Caco-2 (cell line): ENCODE measurements around the gene SEZ6L2. TPM values are rescaled to one million over a fixed set of nuclear protein-coding genes. Genes with fewer than 3 reads are reported as not detected.

ENCODE experiments used
- BruUV-seq: library from RNA; stranded (reverse); fragments of 400-500 nt; replicated peaks from 2 replicates; lab custom pipeline; 2021; lab: Mats Ljungman, UMichigan
- CTCF ChIA-PET: fragments of 300-600 bp; sonication (Branson Sonifier 250); formaldehyde crosslinking; loops from one replicate; lab custom pipeline; 2022; ENCODE audit warnings: antibody characterized with exemption; lab: Charles Lee
- POLR2A ChIA-PET: fragments of 300-600 bp; sonication (Branson Sonifier 250); formaldehyde crosslinking; loops from one replicate; lab custom pipeline; 2022; ENCODE audit warnings: antibody characterized with exemption; lab: Charles Lee
- DNase-seq, 2 experiments: peaks; one replicate each; pipeline versions ENCODE4 v3.0.0 to v3.0.0-alpha.2; 2020 to 2022
- H3K27me3 ChIP-seq: replicated peaks from 2 replicates; pipeline ENCODE4 v1.6.0; 2011; ENCODE audit warnings: low read length; ENCODE audit not compliant: control insufficient read depth, insufficient read depth
- H3K36me3 ChIP-seq: 2 replicates; pipeline ENCODE4 v1.5.1; 2011; ENCODE audit warnings: low read length; ENCODE audit not compliant: control insufficient read depth, insufficient read depth
- H3K4me1 ChIP-seq: fragments of 250-450 bp; sonication (Bioruptor Pico); 2 replicates; pipeline ENCODE4 v1.5.1; 2020; ENCODE audit warnings: mild to moderate bottlenecking
- H3K4me3 ChIP-seq: 2 replicates; pipeline ENCODE4 v1.5.1; 2011; ENCODE audit warnings: low read depth, mild to moderate bottlenecking, control low read depth, low read length
- H3K9me3 ChIP-seq: fragments of 250-450 bp; sonication (Bioruptor Pico); 2 replicates; pipeline ENCODE4 v1.5.1; 2020; ENCODE audit warnings: mild to moderate bottlenecking, moderate library complexity
- H3K27ac Mint-ChIP-seq: one replicate; pipeline ENCODE4 v1.8.0; 2022; ENCODE audit warnings: mixed read lengths; ENCODE audit not compliant: unreplicated experiment
- H3K27me3 Mint-ChIP-seq: one replicate; pipeline ENCODE4 v1.8.0; 2022; ENCODE audit warnings: mixed read lengths; ENCODE audit not compliant: insufficient read depth, unreplicated experiment
- H3K36me3 Mint-ChIP-seq: one replicate; pipeline ENCODE4 v1.8.0; 2022; ENCODE audit warnings: mild to moderate bottlenecking, mixed read lengths; ENCODE audit not compliant: insufficient read depth, unreplicated experiment
- H3K4me1 Mint-ChIP-seq: one replicate; pipeline ENCODE4 v1.8.0; 2022; ENCODE audit warnings: low read depth, mixed read lengths; ENCODE audit not compliant: unreplicated experiment
- H3K4me3 Mint-ChIP-seq: one replicate; pipeline ENCODE4 v1.8.0; 2022; ENCODE audit warnings: mild to moderate bottlenecking, moderate library complexity, mixed read lengths; ENCODE audit not compliant: unreplicated experiment
- H3K9me3 Mint-ChIP-seq: one replicate; pipeline ENCODE4 v1.8.0; 2022; ENCODE audit warnings: mixed read lengths; ENCODE audit not compliant: unreplicated experiment
- intact Hi-C: fragments of 100-400 bp; cut with micrococcal nuclease; formaldehyde crosslinking; loops from one replicate; pipeline ENCODE4 v1.10.0; 2022; ENCODE audit not compliant: unreplicated experiment
- total RNA-seq: library from RNA; stranded (reverse); gene quantifications from 2 replicates; pipeline ENCODE4 v1.2.3, GENCODE V29; 2022
- TF ChIP-seq, protein P1 (sequence below), 2 experiments: fragments of 200-600 bp in 1 of 2; IDR thresholded peaks; 1 replicate in 1 of 2; 2 replicates in 1 of 2; pipeline versions ENCODE4 v1.5.1 to v1.8.0; 2011 to 2022; ENCODE audit warnings: antibody characterized with exemption in 1 of 2, control low read depth in 1 of 2, inconsistent platforms in 1 of 2, low read depth in 1 of 2, low read length in 1 of 2, mild to moderate bottlenecking in 1 of 2, moderate library complexity in 1 of 2; ENCODE audit not compliant: insufficient read depth in 1 of 2, severe bottlenecking in 1 of 2, unreplicated experiment in 1 of 2

SEZ6L2 gene
- total RNA-seq, 1 experiment from 2014 or later, result 24.1 TPM

DNA sequence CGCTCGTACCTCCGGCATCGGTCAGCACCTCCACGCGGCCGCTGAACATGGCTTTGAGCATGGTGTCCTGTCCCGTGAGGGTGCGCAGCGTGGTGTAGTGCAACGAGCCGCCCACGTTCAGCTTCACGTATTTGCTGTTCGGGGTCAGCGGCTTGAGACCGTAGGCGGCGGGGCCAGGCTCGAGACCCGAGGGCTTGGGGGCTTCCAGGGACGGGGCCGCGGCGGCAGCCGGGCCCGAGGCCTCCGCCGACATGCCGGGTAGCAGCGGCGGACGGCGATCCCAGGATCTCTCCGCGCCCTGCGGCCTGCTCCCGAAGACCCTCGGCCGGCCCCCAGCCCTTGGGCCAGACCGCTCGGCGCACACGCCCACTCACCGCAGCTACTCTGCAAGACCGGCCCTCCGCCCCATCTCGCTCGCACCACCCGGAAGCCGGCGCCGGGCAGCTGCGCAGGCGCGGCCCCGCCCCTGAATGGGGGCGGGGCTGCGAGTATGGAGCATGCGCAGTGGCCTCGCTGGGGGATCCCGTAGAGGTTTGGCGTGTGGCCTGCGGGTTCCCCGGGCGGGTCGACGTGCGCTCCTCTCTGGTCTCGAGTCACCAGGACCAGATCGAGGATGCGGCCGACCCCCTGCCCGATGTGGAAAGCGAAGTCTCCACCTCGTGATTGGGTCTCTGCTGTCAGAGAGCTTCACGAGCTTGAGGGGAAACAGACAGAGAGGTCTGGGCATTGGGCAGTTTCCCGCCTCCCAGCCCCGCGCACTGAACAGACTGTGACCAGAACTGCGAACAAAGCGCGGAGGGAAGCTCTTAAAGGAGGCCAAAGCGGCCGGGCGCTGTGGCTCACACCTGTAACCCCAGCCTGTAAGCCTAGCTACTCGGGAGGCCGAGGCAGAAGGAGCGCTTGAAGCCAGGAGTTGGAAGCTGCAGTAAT lies 26.7 kb upstream of the SEZ6L2 start, which contains the start of gene KCTD13:
Gene KCTD13 (minus strand): TSS at position 446 of the 930 bp plus-strand sequence. CDS start 193 bp downstream, at position 253.
- H3K9me3 ChIP-seq, result no peaks in the 10 kb centered on the region
- CTCF ChIA-PET, result interaction anchor here (0.6 to 2.1 kb wide), 9 partner anchors 9 to 165 kb away, joined by 3 to 13 read pairs (median 7); partner anchors contain the start of genes SEZ6L2, TAOK2 and TMEM219
- Mint-ChIP-seq H3K27ac (peak within 1 kb of the TSS; percentile 89), H3K36me3 (peaks cover 21% of the 10 kb centered on the region), H3K27me3 (no peaks in the 10 kb centered on the region), H3K9me3 (no peaks in the 10 kb centered on the region), H3K4me3 (peak within 1 kb of the TSS; percentile 94), H3K4me1 (peaks cover 23% of the 10 kb centered on the region)
- peaks cover 15% of the 10 kb centered on the region for H3K4me1 ChIP-seq
- DNase-seq, result peak; percentile 82 to 93
- no peaks in the 10 kb centered on the region for H3K27me3 ChIP-seq
- BruUV-seq, result no TSS peak
- POLR2A ChIA-PET, result interaction anchor here (0.5 to 2.3 kb wide), 10 partner anchors 8 to 755 kb away, joined by 3 to 18 read pairs (median 7); partner anchors contain the start of genes ASPHD1, HIRIP3, TAOK2 and TMEM219
- H3K4me3 ChIP-seq, result peak within 1 kb of the TSS; percentile 97
- intact Hi-C loops, result loop anchor here (1.0 to 2.0 kb wide), 3 partner anchors 37 to 63 kb away; partner anchors contain the start of genes CDIPT, TAOK2 and TMEM219
- peaks cover 4% of the 10 kb centered on the region; the same call in 1 of the 2 replicates for H3K36me3 ChIP-seq
- TF ChIP-seq, protein P1, sequence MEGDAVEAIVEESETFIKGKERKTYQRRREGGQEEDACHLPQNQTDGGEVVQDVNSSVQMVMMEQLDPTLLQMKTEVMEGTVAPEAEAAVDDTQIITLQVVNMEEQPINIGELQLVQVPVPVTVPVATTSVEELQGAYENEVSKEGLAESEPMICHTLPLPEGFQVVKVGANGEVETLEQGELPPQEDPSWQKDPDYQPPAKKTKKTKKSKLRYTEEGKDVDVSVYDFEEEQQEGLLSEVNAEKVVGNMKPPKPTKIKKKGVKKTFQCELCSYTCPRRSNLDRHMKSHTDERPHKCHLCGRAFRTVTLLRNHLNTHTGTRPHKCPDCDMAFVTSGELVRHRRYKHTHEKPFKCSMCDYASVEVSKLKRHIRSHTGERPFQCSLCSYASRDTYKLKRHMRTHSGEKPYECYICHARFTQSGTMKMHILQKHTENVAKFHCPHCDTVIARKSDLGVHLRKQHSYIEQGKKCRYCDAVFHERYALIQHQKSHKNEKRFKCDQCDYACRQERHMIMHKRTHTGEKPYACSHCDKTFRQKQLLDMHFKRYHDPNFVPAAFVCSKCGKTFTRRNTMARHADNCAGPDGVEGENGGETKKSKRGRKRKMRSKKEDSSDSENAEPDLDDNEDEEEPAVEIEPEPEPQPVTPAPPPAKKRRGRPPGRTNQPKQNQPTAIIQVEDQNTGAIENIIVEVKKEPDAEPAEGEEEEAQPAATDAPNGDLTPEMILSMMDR (IDR thresholded peaks at IDR 0.05; ENCODE audit: insufficient read depth in 1 of 2, low read depth in 1 of 2, low read length in 1 of 2, severe bottlenecking in 1 of 2, unreplicated experiment in 1 of 2), result no peak

DNA sequence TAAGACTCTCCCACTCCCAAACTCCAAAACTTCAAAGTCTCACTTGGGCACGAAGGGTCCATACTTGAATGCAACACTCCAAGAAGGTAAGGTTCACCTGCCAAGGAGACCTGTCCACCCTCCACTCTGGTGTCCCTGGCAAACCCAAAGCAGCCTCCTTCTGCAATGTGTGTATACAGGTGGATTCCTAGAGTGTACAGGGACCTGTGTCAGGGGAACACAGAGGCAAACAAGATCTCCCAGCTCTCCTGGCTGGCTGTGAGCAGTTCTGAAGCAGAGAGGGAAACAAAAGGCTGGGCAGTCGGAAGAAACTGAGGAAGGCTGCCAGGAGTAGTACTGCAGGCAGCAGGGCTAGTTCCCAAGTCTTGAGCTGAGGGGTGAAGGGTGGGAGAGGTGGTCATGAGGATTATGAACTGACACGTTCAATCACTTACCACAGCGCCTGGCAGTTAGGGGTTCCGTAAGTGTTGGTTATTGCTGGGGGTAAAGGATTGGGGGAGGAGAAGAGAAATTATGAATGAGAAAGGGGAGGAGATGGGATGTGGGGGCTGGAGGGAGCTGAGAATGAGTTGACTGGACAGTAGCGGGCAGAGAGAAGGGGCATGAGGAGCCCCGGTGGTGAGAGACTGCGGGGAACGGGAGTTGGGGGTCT lies 25.9 kb upstream of the SEZ6L2 start:
- Mint-ChIP-seq H3K4me1 (peaks cover 23% of the 10 kb centered on the region), H3K36me3 (peaks cover 25% of the 10 kb centered on the region), H3K27ac (peak overlapping the region; percentile 89), H3K27me3 (no peaks in the 10 kb centered on the region), H3K9me3 (no peaks in the 10 kb centered on the region), H3K4me3 (peak overlapping the region; percentile 94)
- Histone ChIP-seq H3K4me3 (peak overlapping the region; percentile 97), H3K36me3 (peaks cover 4% of the 10 kb centered on the region; the same call in 1 of the 2 replicates), H3K4me1 (peaks cover 15% of the 10 kb centered on the region), H3K9me3 (no peaks in the 10 kb centered on the region), H3K27me3 (no peaks in the 10 kb centered on the region)
- ChIA-PET POLR2A (interaction anchor here (0.5 to 2.3 kb wide), 8 partner anchors 19 to 756 kb away, joined by 3 to 18 read pairs (median 9); partner anchors contain the start of genes ASPHD1, HIRIP3, TAOK2 and TMEM219), CTCF (interaction anchor here (0.6 to 2.1 kb wide), 5 partner anchors 8 to 165 kb away, joined by 3 to 13 read pairs (median 8); partner anchors contain the start of genes TAOK2 and TMEM219)
- BruUV-seq, result no TSS peak
- intact Hi-C loops, result no loop called here
- DNase-seq, result no peak
- TF ChIP-seq, protein P1 (IDR thresholded peaks at IDR 0.05; ENCODE audit: insufficient read depth in 1 of 2, low read depth in 1 of 2, low read length in 1 of 2, severe bottlenecking in 1 of 2, unreplicated experiment in 1 of 2), result no peak
